GM19193 (cell line): ENCODE measurements around the gene RRBP1.

Experiments
- POLR2A ChIP-seq: IDR thresholded peaks from 4 replicates; pipeline ENCODE4 v1.6.1; 2011; ENCODE audit not compliant: insufficient read depth, insufficient read length; ENCODE audit errors: extremely low read depth

The RRBP1 gene

DNA sequence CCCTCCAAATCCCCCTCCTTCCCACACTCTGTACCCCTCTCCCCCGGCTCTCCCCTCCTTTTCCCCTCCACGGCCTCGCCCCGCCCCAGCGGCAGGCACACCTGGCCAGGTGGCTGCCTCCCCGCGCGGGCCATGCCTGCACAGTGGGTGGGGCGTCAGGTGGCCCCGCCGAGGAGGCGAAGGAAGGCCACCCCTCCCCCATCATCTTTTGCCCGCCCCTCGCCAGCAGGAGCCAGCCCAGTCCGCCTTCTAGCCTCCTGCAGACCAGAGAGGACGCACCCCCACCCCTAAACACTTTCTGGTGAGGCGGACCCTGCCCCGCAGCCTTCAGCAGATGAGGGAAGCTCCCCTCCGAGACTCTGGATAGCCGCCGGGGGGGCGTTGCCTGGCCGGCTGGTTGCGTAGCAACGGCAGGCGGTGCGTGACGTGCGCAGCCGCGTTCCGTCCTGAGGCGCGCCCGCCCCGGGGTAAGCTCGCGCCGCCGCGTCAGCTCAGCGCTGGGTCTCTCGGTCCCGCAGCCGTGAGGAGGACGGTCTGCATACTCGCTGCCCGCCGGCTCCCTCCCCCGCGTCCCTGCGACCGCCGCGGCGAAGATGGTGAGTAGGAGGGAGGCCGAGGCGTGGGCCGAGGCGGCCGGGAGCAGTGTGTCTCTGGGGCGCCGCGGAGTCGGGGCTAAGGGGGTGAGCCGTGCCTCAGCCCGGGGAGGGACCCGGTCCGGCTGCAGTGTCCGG lies 112.3 kb downstream of the RRBP1 start, which contains the start of gene DSTN:
Gene DSTN, plus strand, starts transcription at position 460 of the 731 bp plus-strand sequence. Its CDS starts 134 bp downstream, at position 594.
- peak; percentile 58 for TF ChIP-seq POLR2A

DNA sequence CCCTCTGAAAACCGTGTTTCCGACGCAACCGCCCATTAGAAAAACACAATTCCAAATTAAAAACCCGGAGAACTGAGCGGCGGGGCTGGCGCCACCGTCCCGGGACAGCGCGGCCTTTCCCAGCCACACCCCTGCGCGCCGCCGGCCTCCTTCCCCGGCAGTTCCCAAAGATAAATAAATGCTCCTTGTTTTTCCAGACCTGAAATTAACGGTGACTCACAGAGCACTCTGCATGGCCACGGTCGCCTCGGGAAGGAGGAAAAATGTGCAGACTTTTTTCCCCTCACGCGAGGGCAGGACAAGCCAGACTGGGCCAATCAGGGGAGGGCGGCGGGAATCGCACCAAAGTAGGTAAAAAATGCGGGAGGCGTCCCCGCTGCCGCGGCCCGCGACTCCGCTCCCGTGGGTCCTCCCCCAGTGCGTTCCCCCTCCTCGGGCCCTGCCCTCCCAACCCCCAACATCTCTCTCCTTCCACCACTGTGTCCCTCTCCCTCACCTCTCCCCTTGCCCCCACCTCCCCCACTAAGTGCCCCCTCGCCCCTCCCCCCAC lies 113.0 kb downstream of the RRBP1 start:
- TF ChIP-seq POLR2A, result no peak

DNA sequence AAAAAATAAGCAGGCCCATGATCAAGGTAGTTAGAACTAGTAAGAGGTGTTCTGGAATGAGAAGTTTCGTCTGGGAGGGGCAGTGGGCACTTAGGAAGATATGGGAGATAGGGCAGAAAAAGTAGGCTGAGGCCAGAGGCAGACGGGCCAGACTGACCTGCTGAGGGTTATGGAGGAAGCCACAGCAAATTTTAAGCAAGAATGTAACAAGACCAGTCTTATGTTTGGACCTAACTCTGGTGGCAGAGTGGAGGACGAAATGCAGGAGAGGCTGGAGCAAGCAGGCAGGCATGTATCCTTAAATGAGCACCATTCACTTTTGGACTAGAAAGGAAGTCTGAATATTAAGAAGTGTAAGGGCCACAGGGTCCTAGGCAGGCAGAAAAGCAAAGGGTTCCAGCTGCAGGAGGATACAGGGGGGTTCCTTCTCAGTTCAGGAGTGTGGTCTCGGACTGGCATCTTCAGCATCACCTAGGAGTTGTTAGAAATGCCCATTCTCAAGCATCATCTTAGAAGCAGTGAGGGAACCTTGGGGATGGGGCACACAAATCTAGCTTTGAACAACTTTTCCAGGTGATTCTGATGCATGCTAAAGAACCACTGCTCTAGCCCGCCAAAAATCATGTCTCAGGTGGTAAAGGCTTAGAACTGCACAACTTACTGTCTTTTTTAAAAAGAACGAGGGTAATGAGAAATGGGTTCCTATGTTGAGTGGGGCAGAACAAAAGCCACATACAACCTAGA lies 113.8 kb downstream of the RRBP1 start:
- TF ChIP-seq POLR2A, result no peak

DNA sequence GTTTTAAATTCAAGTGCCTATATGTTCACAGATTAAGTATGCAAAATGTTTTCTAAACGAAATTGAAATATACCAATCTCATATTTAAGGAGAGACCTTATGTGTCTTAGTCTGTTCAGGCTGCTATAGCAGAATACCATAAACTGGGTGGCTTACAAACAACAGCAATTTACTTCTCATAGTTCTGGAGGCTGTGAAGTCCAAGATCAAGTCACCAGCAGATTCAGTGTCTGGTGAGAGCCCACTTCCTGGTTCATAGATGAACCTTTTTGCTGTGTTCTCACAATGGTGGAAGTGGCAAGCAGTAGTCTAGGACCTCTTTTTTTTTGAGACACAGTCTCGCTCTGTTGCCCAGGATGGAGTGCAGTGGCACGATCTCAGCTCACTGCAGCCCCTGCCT lies 115.7 kb downstream of the RRBP1 start:
- TF ChIP-seq POLR2A, result no peak

DNA sequence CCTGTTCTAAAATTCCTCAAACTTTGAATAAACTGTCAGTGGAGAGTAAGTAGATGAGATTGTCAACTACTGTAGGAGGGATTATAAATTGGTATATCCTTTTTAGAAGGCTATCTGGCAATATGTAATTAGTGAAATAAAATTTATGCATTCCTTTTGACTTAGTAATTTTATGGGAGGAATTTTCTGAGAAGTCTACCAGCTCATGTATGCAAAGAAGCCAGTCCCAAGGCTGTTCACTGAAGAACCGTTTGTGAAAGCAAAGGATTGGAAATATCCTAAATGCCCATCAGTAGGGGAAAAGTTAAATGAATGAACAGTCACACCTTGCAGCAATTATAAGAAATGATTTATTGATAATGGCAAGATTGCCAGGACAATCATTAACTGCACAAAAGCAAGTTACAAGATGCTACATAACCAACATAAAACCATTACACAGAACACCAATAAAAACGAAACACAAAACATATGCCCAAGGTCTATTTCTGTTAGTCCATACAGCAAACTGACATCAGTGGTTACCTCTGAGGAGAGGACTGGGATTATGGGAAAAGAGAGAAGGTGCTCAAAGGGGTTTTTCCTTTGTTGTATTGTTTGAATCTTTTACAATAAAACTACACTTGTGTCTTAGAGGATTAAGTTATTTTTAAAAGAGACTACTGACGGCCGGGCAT lies 116.7 kb downstream of the RRBP1 start:
- no peak for TF ChIP-seq POLR2A
